SU-DHL-6 (cell line): Measurements from ENCODE around the gene ARVCF.

Experiments
- CTCF ChIP-seq: fragments of 200-600 bp; sonication (generic); IDR thresholded peaks from one replicate; pipeline ENCODE4 v1.5.1; 2017; ENCODE audit warnings: antibody characterized with exemption, mild to moderate bottlenecking, low read length, moderate library complexity; ENCODE audit not compliant: insufficient read depth, poor library complexity, severe bottlenecking
- EZH2phosphoT487 ChIP-seq: fragments of 200-600 bp; sonication (generic), shearing (Covaris generic); conservative IDR thresholded peaks from 2 replicates; pipeline ENCODE4 v1.6.1; 2018; ENCODE audit warnings: mild to moderate bottlenecking, antibody characterized with exemption, low read length, moderate library complexity, mixed read lengths

- TF ChIP-seq CTCF (no peak), EZH2phosphoT487 (no peak)
Measured at GRCh38 chr22:19987394-19988306, 29.0 kb downstream of the ARVCF start.
